HCT116 (cell line): ENCODE measurements around the gene EEFSEC. TPM values are rescaled to one million over a fixed set of nuclear protein-coding genes. Genes with fewer than 3 reads are reported as not detected.

Experiments
- ATAC-seq: fragments of 200-7000 bp; cut with Tn5 transposase; 2 replicates; pipeline ENCODE4 v1.9.1; 2020; ENCODE audit warnings: mild to moderate bottlenecking, moderate library complexity
- BruUV-seq: library from RNA; stranded (reverse); fragments of 400-500 nt; replicated peaks from 2 replicates; lab custom pipeline; 2021; lab: Mats Ljungman, UMichigan
- CTCF ChIA-PET: fragments of 300-600 bp; sonication (Branson Sonifier 250); formaldehyde crosslinking; loops from one replicate; lab custom pipeline; 2021; ENCODE audit warnings: antibody characterized with exemption; lab: Charles Lee
- POLR2A ChIA-PET: fragments of 300-600, 350-600 bp; sonication (Branson Sonifier 250); formaldehyde crosslinking; loops from one replicate; lab custom pipeline; 2021; ENCODE audit warnings: antibody characterized with exemption; lab: Charles Lee
- RAD21 ChIA-PET, 2 experiments: fragments of 300-600 bp; sonication (Branson Sonifier 250); formaldehyde crosslinking; loops; one replicate each; lab custom pipeline; 2023; ENCODE audit warnings: low total read pairs in 2 of 2; ENCODE audit not compliant: uncharacterized antibody in 2 of 2, unreplicated experiment in 2 of 2, low non-redundant PET in 1 of 2; lab: Charles Lee
- DNase-seq: peaks from one replicate; pipeline ENCODE4 v3.0.0-alpha.2; 2010; ENCODE audit warnings: low read depth, low spot score
- H2AFZ ChIP-seq: fragments of 200-600 bp; shearing (Covaris generic), sonication (generic); 2 replicates; pipeline ENCODE4 v1.6.1; 2017; ENCODE audit warnings: low read depth, mixed run types, mixed read lengths, antibody characterized with exemption, low read length; ENCODE audit not compliant: poor library complexity, severe bottlenecking
- H3K27ac ChIP-seq: 2 replicates; pipeline ENCODE4 v1.5.1; 2012; ENCODE audit warnings: low read depth, low read length
- H3K27me3 ChIP-seq: fragments of 200-600 bp; sonication (generic); 2 replicates; pipeline ENCODE4 v1.6.1; 2016; ENCODE audit warnings: mixed run types, low read length, mixed read lengths; ENCODE audit not compliant: insufficient read depth
- H3K36me3 ChIP-seq, 2 experiments: fragments of 200-500 bp in 1 of 2; fragments of 200-600 bp in 1 of 2; sonication (Bioruptor generic) in 1 of 2; sonication (generic) in 1 of 2; 2 replicates each; pipeline versions ENCODE4 v1.5.1 to v1.6.1; 2014 to 2016; ENCODE audit warnings: low read length in 2 of 2, inconsistent platforms in 1 of 2, mixed read lengths in 1 of 2, mixed run types in 1 of 2; ENCODE audit not compliant: insufficient read depth in 2 of 2, control insufficient read depth in 1 of 2
- H3K4me1 ChIP-seq, 2 experiments: fragments of 200-600 bp in 1 of 2; sonication (generic) in 1 of 2; 2 replicates each; pipeline versions ENCODE4 v1.5.1 to v1.6.1; 2012 to 2017; ENCODE audit warnings: low read length in 2 of 2, inconsistent platforms in 1 of 2, mild to moderate bottlenecking in 1 of 2, mixed read lengths in 1 of 2, mixed run types in 1 of 2, moderate library complexity in 1 of 2; ENCODE audit not compliant: insufficient read depth in 2 of 2, control insufficient read depth in 1 of 2
- H3K4me2 ChIP-seq: fragments of 200-600 bp; sonication (generic); 2 replicates; pipeline ENCODE4 v1.6.1; 2017; ENCODE audit warnings: mixed run types, low read length, mixed read lengths
- H3K4me3 ChIP-seq, 2 experiments: fragments of 200-600 bp in 1 of 2; sonication (generic) in 1 of 2; replicated peaks in 1 of 2; 2 replicates each; pipeline ENCODE4 v1.5.1; 2011 to 2016; ENCODE audit warnings: low read length in 2 of 2, control low read depth in 1 of 2, low read depth in 1 of 2, mild to moderate bottlenecking in 1 of 2, mixed read lengths in 1 of 2, mixed run types in 1 of 2
- H3K79me2 ChIP-seq: fragments of 200-600 bp; sonication (generic); 2 replicates; pipeline ENCODE4 v1.6.1; 2017; ENCODE audit warnings: mild to moderate bottlenecking, mixed run types, low read length, moderate library complexity, mixed read lengths; ENCODE audit not compliant: insufficient read depth
- H3K9ac ChIP-seq: fragments of 200-600 bp; sonication (generic); 2 replicates; pipeline ENCODE4 v1.6.1; 2016; ENCODE audit warnings: low read length, mixed read lengths
- H3K9me2 ChIP-seq: fragments of 200-600 bp; sonication (generic), shearing (Covaris generic); 2 replicates; pipeline ENCODE4 v1.6.1; 2017; ENCODE audit warnings: mixed run types, mild to moderate bottlenecking, moderate library complexity; ENCODE audit not compliant: insufficient read depth
- H3K9me3 ChIP-seq, 2 experiments: fragments of 200-500 bp in 1 of 2; fragments of 200-600 bp in 1 of 2; sonication (Bioruptor generic) in 1 of 2; sonication (generic) in 1 of 2; 2 replicates each; pipeline ENCODE4 v1.6.1; 2014 to 2017; ENCODE audit warnings: low read length in 2 of 2, mixed read lengths in 2 of 2, inconsistent platforms in 1 of 2, low read depth in 1 of 2, mild to moderate bottlenecking in 1 of 2, mixed run types in 1 of 2, moderate library complexity in 1 of 2; ENCODE audit not compliant: control insufficient read depth in 1 of 2, insufficient read depth in 1 of 2
- H4K20me1 ChIP-seq: fragments of 200-600 bp; sonication (generic), shearing (Covaris generic); 2 replicates; pipeline ENCODE4 v1.6.1; 2017; ENCODE audit warnings: mixed run types, mild to moderate bottlenecking, moderate library complexity; ENCODE audit not compliant: insufficient read depth
- EZH2 ChIP-seq: fragments of 200-600 bp; sonication (generic); IDR thresholded peaks from 2 replicates; pipeline ENCODE4 v1.6.1; 2017; ENCODE audit warnings: antibody characterized with exemption, mixed run types
- EZH2phosphoT487 ChIP-seq: fragments of 200-600 bp; IDR thresholded peaks from 2 replicates; pipeline ENCODE4 v1.6.1; 2018; ENCODE audit warnings: antibody characterized with exemption, borderline replicate concordance
- REST ChIP-seq: IDR thresholded peaks from 2 replicates; pipeline ENCODE4 v1.6.1; 2012; ENCODE audit warnings: low read depth
- TCF7L2 ChIP-seq: IDR thresholded peaks from 2 replicates; pipeline ENCODE4 v1.7.0; 2011; ENCODE audit warnings: borderline replicate concordance, inconsistent platforms; ENCODE audit not compliant: insufficient read depth, insufficient read length; ENCODE audit errors: extremely low read depth
- YY1 ChIP-seq: IDR thresholded peaks from 2 replicates; pipeline ENCODE4 v1.6.1; 2011; ENCODE audit warnings: low read length, low read depth, moderate library complexity, mild to moderate bottlenecking; ENCODE audit not compliant: insufficient replicate concordance; ENCODE audit errors: extremely low read depth
- ZBTB33 ChIP-seq: IDR thresholded peaks from 2 replicates; pipeline ENCODE4 v1.6.1; 2011; ENCODE audit warnings: mild to moderate bottlenecking, low read length, moderate library complexity; ENCODE audit not compliant: insufficient replicate concordance; ENCODE audit errors: extremely low read depth
- ZFX ChIP-seq: fragments of 450-650 bp; IDR thresholded peaks from 2 replicates; pipeline ENCODE4 v1.6.1; 2017
- intact Hi-C: fragments of 100-400 bp; cut with micrococcal nuclease; formaldehyde crosslinking; loops from 2 replicates; pipeline ENCODE4 v1.10.0; 2022
- total RNA-seq: library from RNA; stranded (reverse); gene quantifications from one replicate; pipeline ENCODE4 v1.2.1, GENCODE V29; 2021; ENCODE audit not compliant: unreplicated experiment

The EEFSEC gene
- total RNA-seq, 1 experiment from 2014 or later, result 16.1 TPM

GRCh38 chr3:128319741-128320141, 166.5 kb downstream of the EEFSEC start:
- Histone ChIP-seq H3K36me3 (no peaks in the 10 kb centered on the region), H3K4me1 (no peaks in the 10 kb centered on the region), H3K4me3 (no peak overlapping the region), H3K9me2 (no peaks in the 10 kb centered on the region), H3K4me2 (no peak overlapping the region), H3K9me3 (no peaks in the 10 kb centered on the region), H4K20me1 (no peaks in the 10 kb centered on the region), H2AFZ (no peak overlapping the region), H3K27ac (no peak overlapping the region), H3K79me2 (no peaks in the 10 kb centered on the region), H3K9ac (no peak overlapping the region), H3K27me3 (no peaks in the 10 kb centered on the region)
- ATAC-seq (no peak), DNase-seq (no peak)
- TF ChIP-seq REST (no peak), ZFX (no peak), ZBTB33 (no peak), EZH2 (no peak), EZH2phosphoT487 (no peak), TCF7L2 (no peak), YY1 (no peak)
- intact Hi-C loops, result no loop called here
- BruUV-seq, result no TSS peak
- ChIA-PET CTCF (no interaction called here), POLR2A (no interaction called here), RAD21 (no interaction called here)
